GM21381 (cell line): ENCODE data around the gene MYCN.
"Not testable (repeated sequence)": the region's sequence is repeated elsewhere in the genome, so short reads cannot be mapped to it uniquely, and the experiment has no call there.

Source experiments
- ATAC-seq: cut with Tn5 transposase; IDR thresholded peaks from one replicate; pipeline ENCODE4 v1.9.1; 2021; ENCODE audit warnings: mild to moderate bottlenecking, moderate library complexity; ENCODE audit not compliant: unreplicated experiment

MYCN gene

GRCh38 chr2:15907461-15908324 is 32.7 kb upstream of the MYCN start:
- ATAC-seq, result no peak

- no peak for ATAC-seq
Observed at GRCh38 chr2:15908371-15908770, 32.0 kb upstream of the MYCN start.

- no peak for ATAC-seq
Observed at GRCh38 chr2:15909157-15909556, 31.2 kb upstream of the MYCN start.

GRCh38 chr2:15909736-15910135 is 30.6 kb upstream of the MYCN start:
- ATAC-seq, result no peak

GRCh38 chr2:15911270-15911669 is 29.1 kb upstream of the MYCN start:
- ATAC-seq, result not testable (repeated sequence)

GRCh38 chr2:15911686-15912085 is 28.7 kb upstream of the MYCN start:
- no peak for ATAC-seq

- ATAC-seq, result no peak
Observed at GRCh38 chr2:15912203-15912602, 28.1 kb upstream of the MYCN start.

DNA sequence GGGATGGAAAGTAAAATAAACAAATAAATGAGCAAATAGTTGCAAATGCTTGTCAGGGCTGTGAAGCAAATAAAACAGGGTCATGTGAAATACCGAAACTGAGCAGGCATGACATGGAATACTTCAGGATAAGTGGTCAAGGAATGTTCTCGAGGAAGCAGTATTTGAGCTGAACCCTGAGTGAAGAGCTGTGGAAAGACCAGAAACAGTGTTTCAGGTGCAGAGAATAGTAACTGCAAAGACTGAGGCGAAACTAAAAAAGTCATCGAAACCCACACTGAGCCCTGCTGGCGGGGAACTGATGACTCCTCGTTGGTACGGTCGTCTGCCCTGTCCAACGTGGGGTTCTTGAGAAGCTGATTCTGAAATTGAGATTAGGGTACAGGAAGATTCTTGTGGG is 27.2 kb upstream of the MYCN start:
- no peak for ATAC-seq

DNA sequence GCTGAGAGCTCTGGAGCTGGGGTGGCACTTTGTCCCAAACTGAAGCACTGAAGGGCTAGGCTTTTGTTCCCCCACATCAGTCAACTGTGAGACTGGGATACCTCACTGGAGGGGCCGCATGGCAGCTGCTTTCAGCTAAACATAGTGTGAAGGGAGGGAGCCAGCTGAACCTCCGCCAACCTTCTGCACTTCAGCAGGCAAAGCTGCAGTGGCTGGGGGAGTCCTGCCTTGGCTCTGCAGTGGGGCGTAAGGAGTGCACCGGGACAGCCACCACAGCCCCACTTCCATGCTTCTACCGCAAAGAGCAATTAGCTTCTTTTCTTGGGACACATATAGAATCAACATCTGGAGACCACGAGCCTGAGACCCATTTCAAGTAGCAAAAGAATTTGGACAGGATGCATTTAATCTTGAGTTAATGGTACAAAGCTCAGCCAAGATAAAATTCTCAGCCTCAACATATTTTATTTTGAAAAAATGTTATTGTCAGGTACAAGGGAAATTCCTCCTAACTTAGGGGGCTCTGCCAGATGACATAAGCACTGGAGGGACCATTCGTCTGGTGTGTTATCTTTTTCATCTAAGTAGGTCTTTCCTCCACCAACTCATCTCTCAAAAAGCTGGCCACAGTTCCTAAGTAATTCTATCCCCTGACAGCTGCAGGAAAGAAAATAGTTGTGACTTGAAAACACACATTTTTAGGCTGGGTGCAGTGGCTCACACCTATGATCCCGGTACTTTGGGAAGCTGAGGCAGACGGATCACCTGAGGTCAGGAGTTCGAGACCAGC is 25.6 kb upstream of the MYCN start:
- ATAC-seq, result no peak

GRCh38 chr2:15915546-15915945 is 24.8 kb upstream of the MYCN start:
- not testable (repeated sequence) for ATAC-seq

DNA sequence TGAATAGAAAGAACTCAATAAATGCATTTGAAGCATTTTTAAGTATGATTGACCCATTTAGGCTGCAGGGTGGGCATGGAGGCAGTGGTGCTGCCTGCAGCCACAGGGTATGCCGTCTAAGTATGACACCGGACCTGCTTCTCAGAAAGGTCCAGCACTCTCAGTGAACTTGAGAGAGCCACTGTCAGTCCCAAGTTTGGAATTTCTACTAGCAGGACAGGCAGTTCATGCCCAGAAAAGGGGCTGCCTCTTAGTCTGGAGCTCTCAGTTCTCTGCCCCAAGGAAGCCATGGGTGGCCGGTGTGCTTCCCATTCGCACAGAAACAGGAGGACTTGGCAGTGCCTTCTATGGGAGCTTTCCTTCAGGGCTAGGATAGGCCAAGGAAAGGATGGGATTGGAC is 24.0 kb upstream of the MYCN start:
- ATAC-seq, result no peak

GRCh38 chr2:15918761-15919356 is 21.5 kb upstream of the MYCN start:
- no peak for ATAC-seq

- no peak for ATAC-seq
Observed at GRCh38 chr2:15919716-15920434, 20.5 kb upstream of the MYCN start.

- no peak for ATAC-seq
Observed at GRCh38 chr2:15920696-15921095, 19.7 kb upstream of the MYCN start.

- ATAC-seq, result no peak
Observed at GRCh38 chr2:15923597-15923996, 16.8 kb upstream of the MYCN start.

- no peak for ATAC-seq
Observed at GRCh38 chr2:15925819-15926218, 14.5 kb upstream of the MYCN start.

DNA sequence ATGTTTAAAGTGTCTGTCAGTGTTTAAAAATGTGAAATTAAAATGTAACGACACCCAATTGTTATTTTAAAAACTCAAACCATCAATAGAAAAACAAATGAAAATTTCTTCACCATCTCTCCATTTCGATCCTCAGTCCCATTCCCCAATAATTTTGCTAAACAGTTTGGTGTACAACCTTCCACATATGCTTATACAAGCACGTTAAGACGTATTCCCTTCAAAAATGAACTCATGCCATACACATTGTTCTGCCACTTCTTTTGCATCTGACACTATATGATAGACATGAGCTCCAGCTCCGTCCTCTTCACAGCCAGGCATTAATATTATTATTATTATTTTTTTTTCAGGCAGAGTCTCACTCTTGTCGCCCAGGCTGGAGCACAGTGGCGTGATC is 14.1 kb upstream of the MYCN start:
- no peak for ATAC-seq

- ATAC-seq, result no peak
Observed at GRCh38 chr2:15927551-15928218, 12.7 kb upstream of the MYCN start.

- not testable (repeated sequence) for ATAC-seq
Observed at GRCh38 chr2:15929008-15929407, 11.3 kb upstream of the MYCN start.

DNA sequence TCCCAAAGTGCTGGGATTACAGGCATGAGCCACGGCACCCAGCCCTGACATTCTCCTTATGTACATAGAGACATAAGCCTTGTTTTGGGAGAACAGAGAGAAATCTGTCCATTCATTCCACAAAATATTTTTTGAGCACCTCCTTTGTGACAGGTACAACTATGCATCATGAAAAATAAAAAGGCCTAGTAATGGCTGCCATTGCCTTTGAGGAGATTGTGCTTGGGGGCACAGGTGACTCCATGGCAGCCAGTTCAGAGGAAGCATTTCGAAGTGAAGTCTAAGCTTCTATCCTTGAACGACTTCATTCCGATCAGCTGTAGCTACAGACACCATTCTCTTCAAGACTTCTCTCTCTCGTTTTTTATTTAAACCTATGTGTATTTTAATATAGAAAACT is 10.5 kb upstream of the MYCN start:
- no peak for ATAC-seq
